SK-N-SH (cell line): ENCODE measurements around the gene GNB1L. TPM values are rescaled to one million over a fixed set of nuclear protein-coding genes. Genes with fewer than 3 reads are reported as not detected.

Experiments used
- CTCF ChIA-PET: fragments of 300-600, 350-600 bp; formaldehyde crosslinking; extraction: SDS; loops from one replicate; lab custom pipeline; 2021; lab: Yijun Ruan, JAX
- POLR2A ChIA-PET: fragments of 350-600 bp; sonication (Branson Sonifier 250); formaldehyde crosslinking; extraction: SDS; loops from one replicate; lab custom pipeline; 2020; ENCODE audit warnings: antibody characterized with exemption, inconsistent platforms; lab: Yijun Ruan, JAX
- DNase-seq: peaks from one replicate; pipeline ENCODE4 v3.0.0; 2012
- H2AFZ ChIP-seq: fragments of 200-600 bp; sonication (generic); 2 replicates; pipeline ENCODE4 v1.8.1; 2016; ENCODE audit warnings: antibody characterized with exemption, mild to moderate bottlenecking, low read depth
- H3F3A ChIP-seq: fragments of 200-600 bp; sonication (generic); replicated peaks from 2 replicates; pipeline ENCODE3; 2016; ENCODE audit warnings: antibody characterized with exemption, mild to moderate bottlenecking; ENCODE audit not compliant: insufficient read depth
- H3K27ac ChIP-seq, 2 experiments: fragments of 200-500 bp in 1 of 2; fragments of 200-600 bp in 1 of 2; sonication (Bioruptor generic) in 1 of 2; sonication (generic), shearing (Covaris generic) in 1 of 2; 2 replicates each; pipeline versions ENCODE4 v1.5.1 to v1.6.1; 2014 to 2016; ENCODE audit warnings: low read depth in 2 of 2, inconsistent platforms in 1 of 2, low read length in 1 of 2, mild to moderate bottlenecking in 1 of 2, mixed read lengths in 1 of 2
- H3K27me3 ChIP-seq: fragments of 200-600 bp; sonication (generic), shearing (Covaris generic); 2 replicates; pipeline ENCODE4 v1.6.1; 2016; ENCODE audit warnings: mixed run types; ENCODE audit not compliant: insufficient read depth
- H3K36me3 ChIP-seq, 2 experiments: fragments of 200-500 bp in 1 of 2; fragments of 200-600 bp in 1 of 2; sonication (Bioruptor generic) in 1 of 2; sonication (generic) in 1 of 2; replicated peaks in 1 of 2; 2 replicates each; pipeline versions ENCODE3 to v1.5.1; 2014 to 2016; ENCODE audit warnings: low read length in 1 of 2, mild to moderate bottlenecking in 1 of 2; ENCODE audit not compliant: insufficient read depth in 2 of 2, control insufficient read depth in 1 of 2
- H3K4me1 ChIP-seq, 2 experiments: fragments of 200-500 bp in 1 of 2; fragments of 200-600 bp in 1 of 2; sonication (Bioruptor generic) in 1 of 2; sonication (generic), shearing (Covaris generic) in 1 of 2; 2 replicates each; pipeline versions ENCODE4 v1.5.1 to v1.6.1; 2014 to 2016; ENCODE audit warnings: low read depth in 1 of 2, low read length in 1 of 2, mixed run types in 1 of 2; ENCODE audit not compliant: insufficient read depth in 2 of 2, control insufficient read depth in 1 of 2
- H3K4me2 ChIP-seq: fragments of 200-600 bp; sonication (generic), shearing (Covaris generic); 2 replicates; pipeline ENCODE4 v1.6.1; 2017; ENCODE audit warnings: mixed run types
- H3K4me3 ChIP-seq, 2 experiments: fragments of 200-500 bp in 1 of 2; fragments of 200-600 bp in 1 of 2; sonication (Bioruptor generic) in 1 of 2; sonication (generic), shearing (Covaris generic) in 1 of 2; 2 replicates each; pipeline versions ENCODE4 v1.5.1 to v1.8.1; 2014 to 2016; ENCODE audit warnings: low read depth in 2 of 2, inconsistent platforms in 1 of 2, low read length in 1 of 2, mild to moderate bottlenecking in 1 of 2, mixed read lengths in 1 of 2, moderate library complexity in 1 of 2
- H3K79me2 ChIP-seq: fragments of 200-600 bp; sonication (generic); 2 replicates; pipeline ENCODE4 v1.8.1; 2017; ENCODE audit warnings: mild to moderate bottlenecking; ENCODE audit not compliant: insufficient read depth
- H3K9ac ChIP-seq: fragments of 200-600 bp; sonication (generic); 2 replicates; pipeline ENCODE4 v1.6.1; 2017; ENCODE audit warnings: mixed run types
- H3K9me2 ChIP-seq: fragments of 200-600 bp; sonication (generic); 2 replicates; pipeline ENCODE4 v1.6.1; 2017; ENCODE audit warnings: mixed run types
- H3K9me3 ChIP-seq: fragments of 200-600 bp; sonication (generic); 2 replicates; pipeline ENCODE4 v1.6.1; 2017; ENCODE audit warnings: mixed run types, mild to moderate bottlenecking, moderate library complexity
- H4K20me1 ChIP-seq: fragments of 200-600 bp; sonication (generic); 2 replicates; pipeline ENCODE4 v1.6.1; 2017; ENCODE audit warnings: mild to moderate bottlenecking, mixed run types; ENCODE audit not compliant: insufficient read depth
- CHD2 ChIP-seq: fragments of 150-350 bp; IDR thresholded peaks from 2 replicates; pipeline ENCODE4 v1.6.1; 2018; ENCODE audit warnings: low read length; ENCODE audit not compliant: partially characterized antibody
- CTCF ChIP-seq: fragments of 200-600 bp; sonication (generic); IDR thresholded peaks from 2 replicates; pipeline ENCODE4 v1.6.1; 2017; ENCODE audit warnings: antibody characterized with exemption, mild to moderate bottlenecking, moderate library complexity
- EP300 ChIP-seq, 2 experiments: IDR thresholded peaks; 2 replicates each; pipeline versions ENCODE4 v1.4.0 to v1.6.1; 2012; ENCODE audit warnings: borderline replicate concordance in 1 of 2, low read depth in 1 of 2, low read length in 1 of 2
- EZH2phosphoT487 ChIP-seq: fragments of 200-600 bp; sonication (generic); IDR thresholded peaks from 2 replicates; pipeline ENCODE4 v1.6.1; 2017; ENCODE audit warnings: low read depth, mixed run types, mild to moderate bottlenecking, antibody characterized with exemption, moderate library complexity, borderline replicate concordance
- FOXM1 ChIP-seq: IDR thresholded peaks from 2 replicates; pipeline ENCODE4 v1.4.0; 2012; ENCODE audit warnings: low read depth, mild to moderate bottlenecking
- IRF3 ChIP-seq: fragments of 150-350 bp; IDR thresholded peaks from 2 replicates; pipeline ENCODE4 v1.6.1; 2016; ENCODE audit warnings: mild to moderate bottlenecking, low read depth, low read length
- MXI1 ChIP-seq: IDR thresholded peaks from 2 replicates; pipeline ENCODE4 v1.6.1; 2012; ENCODE audit warnings: mild to moderate bottlenecking, low read depth, low read length, improper control_type of control experiment
- POLR2AphosphoS5 ChIP-seq: IDR thresholded peaks from 2 replicates; pipeline ENCODE4 v1.6.1; 2012; ENCODE audit warnings: low read depth, low read length
- SMC3 ChIP-seq: IDR thresholded peaks from 2 replicates; pipeline ENCODE4 v1.6.1; 2012; ENCODE audit warnings: low read depth, low read length, improper control_type of control experiment
- USF1 ChIP-seq: IDR thresholded peaks from 2 replicates; pipeline ENCODE4 v1.4.0; 2012; ENCODE audit warnings: low read depth, borderline replicate concordance
- USF2 ChIP-seq: fragments of 150-350 bp; IDR thresholded peaks from 2 replicates; pipeline ENCODE4 v1.6.1; 2017; ENCODE audit warnings: antibody characterized with exemption, low read length, low read depth, borderline replicate concordance
- WGBS: methylation state at CpG from one replicate; pipeline ENCODE4 v1.1.6; 2017; ENCODE audit warnings: low lambda C conversion rate; 5-methylcytosine and 5-hydroxymethylcytosine counted together
- polyA plus RNA-seq, 3 experiments: library from polyadenylated mRNA; depleted of rRNA; stranded (reverse); fragments of >200 nt; gene quantifications; 2 replicates each; pipeline ENCODE4 v1.2.3, GENCODE V29; 2012

Gene GNB1L
- polyA plus RNA-seq, 1 of the 3 experiments (the other 2 are of a cell fraction): 5.9 TPM

GRCh38 chr22:19806213-19807160 lies 48.2 kb downstream of the GNB1L start (continued):
- TF ChIP-seq IRF3: no peak
- TF ChIP-seq POLR2AphosphoS5: no peak
- TF ChIP-seq EZH2phosphoT487: no peak

GRCh38 chr22:19805821-19806212 lies 48.9 kb downstream of the GNB1L start:
- no peak overlapping the region for H3K4me3 ChIP-seq
- H3K4me1 ChIP-seq: peaks cover 0 to 40% of the 10 kb centered on the region in 2 experiments; a peak in 1 of 4 replicates
- H3K9me2 ChIP-seq: no peaks in the 10 kb centered on the region
- 97% methylated on average over 8 of the region's 8 CpGs for WGBS
- ChIA-PET POLR2A (no interaction called here), CTCF (interaction anchor here (1.0 to 1.3 kb wide), 2 partner anchors 75 to 104 kb away, joined by 4 to 6 read pairs; no protein-coding TSS in a partner anchor)
- no peaks in the 10 kb centered on the region for H3F3A ChIP-seq
- no peaks in the 10 kb centered on the region for H3K79me2 ChIP-seq
- H3K9ac ChIP-seq: no peak overlapping the region
- H4K20me1 ChIP-seq: no peaks in the 10 kb centered on the region
- no peaks in the 10 kb centered on the region for H3K27me3 ChIP-seq
- H2AFZ ChIP-seq: no peak overlapping the region
- no peak overlapping the region for H3K4me2 ChIP-seq
- no peak overlapping the region for H3K27ac ChIP-seq
- H3K36me3 ChIP-seq: no peaks in the 10 kb centered on the region
- H3K9me3 ChIP-seq: no peaks in the 10 kb centered on the region
- TF ChIP-seq USF1 (no peak), EP300 (IDR thresholded peaks at IDR 0.05; ENCODE audit: borderline replicate concordance in 1 of 2, low read depth in 1 of 2, low read length in 1 of 2) (no peak), CHD2 (no peak), IRF3 (no peak), SMC3 (no peak), FOXM1 (no peak), CTCF (no peak), USF2 (no peak), MXI1 (no peak)
- DNase-seq: peak; percentile 21
